HFF-Myc (cell line): Measurements from ENCODE around the gene ATRNL1.

ENCODE experiments used
- DNase-seq: peaks from one replicate; pipeline ENCODE4 v3.0.0-alpha.2; 2011; ENCODE audit warnings: low read depth; ENCODE audit errors: extremely low read depth
- H3K4me3 ChIP-seq: replicated peaks from 2 replicates; pipeline ENCODE4 v1.5.1; 2011; ENCODE audit warnings: low read depth, mild to moderate bottlenecking, control low read depth, low read length
- TF ChIP-seq, protein P1 (sequence below): IDR thresholded peaks from 2 replicates; pipeline ENCODE4 v1.5.1; 2012; ENCODE audit warnings: mild to moderate bottlenecking, low read depth, low read length, control low read depth; ENCODE audit errors: missing control alignments

ATRNL1 gene

DNA sequence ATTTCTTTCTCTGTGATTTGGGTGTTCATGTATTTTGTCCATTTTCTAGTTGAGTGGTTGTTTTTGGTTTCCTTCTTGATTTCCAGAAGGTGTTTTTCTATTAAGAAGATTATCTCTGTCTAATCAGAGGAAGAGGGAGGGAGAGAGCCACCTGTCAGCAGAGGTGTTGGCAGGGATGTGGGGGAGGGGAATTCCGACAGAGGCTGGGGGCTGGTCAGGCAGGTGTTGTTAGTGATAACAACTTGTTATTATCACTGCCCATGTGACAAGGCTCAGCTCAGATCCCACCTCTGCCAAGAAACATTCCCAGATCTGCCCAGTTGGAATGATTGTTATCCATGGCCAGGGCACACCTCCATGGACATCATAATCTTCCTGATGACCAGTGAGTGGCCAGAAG, 886.4 kb downstream of the ATRNL1 start:
- no peak for DNase-seq
- no peak overlapping the region for H3K4me3 ChIP-seq
- TF ChIP-seq, protein P1, sequence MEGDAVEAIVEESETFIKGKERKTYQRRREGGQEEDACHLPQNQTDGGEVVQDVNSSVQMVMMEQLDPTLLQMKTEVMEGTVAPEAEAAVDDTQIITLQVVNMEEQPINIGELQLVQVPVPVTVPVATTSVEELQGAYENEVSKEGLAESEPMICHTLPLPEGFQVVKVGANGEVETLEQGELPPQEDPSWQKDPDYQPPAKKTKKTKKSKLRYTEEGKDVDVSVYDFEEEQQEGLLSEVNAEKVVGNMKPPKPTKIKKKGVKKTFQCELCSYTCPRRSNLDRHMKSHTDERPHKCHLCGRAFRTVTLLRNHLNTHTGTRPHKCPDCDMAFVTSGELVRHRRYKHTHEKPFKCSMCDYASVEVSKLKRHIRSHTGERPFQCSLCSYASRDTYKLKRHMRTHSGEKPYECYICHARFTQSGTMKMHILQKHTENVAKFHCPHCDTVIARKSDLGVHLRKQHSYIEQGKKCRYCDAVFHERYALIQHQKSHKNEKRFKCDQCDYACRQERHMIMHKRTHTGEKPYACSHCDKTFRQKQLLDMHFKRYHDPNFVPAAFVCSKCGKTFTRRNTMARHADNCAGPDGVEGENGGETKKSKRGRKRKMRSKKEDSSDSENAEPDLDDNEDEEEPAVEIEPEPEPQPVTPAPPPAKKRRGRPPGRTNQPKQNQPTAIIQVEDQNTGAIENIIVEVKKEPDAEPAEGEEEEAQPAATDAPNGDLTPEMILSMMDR: no peak

DNA sequence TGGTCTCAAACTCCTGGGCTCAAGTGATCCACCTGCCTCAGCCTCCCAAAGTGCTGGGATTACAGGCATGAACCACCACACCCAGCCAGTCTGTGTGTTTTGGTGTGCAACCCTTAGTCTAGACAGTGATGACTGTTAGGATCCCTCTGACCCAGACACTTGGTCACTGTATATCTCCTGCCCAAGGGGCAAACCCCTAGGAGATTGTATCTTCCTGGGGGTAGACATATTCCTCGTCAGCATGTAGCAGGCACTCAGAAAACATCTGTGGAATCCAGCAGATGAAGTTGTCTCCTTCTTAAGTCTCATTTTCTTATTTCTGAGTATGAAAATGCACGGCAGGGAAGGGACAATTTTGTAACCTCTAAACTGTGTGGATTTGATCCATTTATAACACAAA, 887.3 kb downstream of the ATRNL1 start:
- H3K4me3 ChIP-seq: no peak overlapping the region
- TF ChIP-seq, protein P1: no peak
- DNase-seq: no peak

DNA sequence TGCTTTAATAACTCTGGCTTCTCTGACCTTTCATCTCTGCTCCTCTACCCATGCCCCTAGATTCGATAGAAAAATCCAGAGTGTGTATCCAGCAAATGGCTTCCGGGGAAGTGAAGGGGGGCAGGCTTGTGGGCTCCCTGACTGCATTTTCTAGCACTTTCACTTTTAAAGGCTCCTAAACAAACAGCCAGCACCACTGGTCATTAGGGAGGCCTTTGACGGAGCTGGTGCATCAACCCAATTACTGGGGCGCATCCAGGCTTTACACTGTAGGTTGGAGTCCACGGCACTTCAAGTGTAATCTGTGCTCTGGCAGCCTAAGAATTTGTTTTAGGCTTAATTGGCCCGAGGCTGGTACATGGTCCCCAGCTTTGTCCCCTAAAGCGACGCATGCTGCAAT, 887.9 kb downstream of the ATRNL1 start:
- no peak for DNase-seq
- TF ChIP-seq, protein P1: no peak
- no peak overlapping the region for H3K4me3 ChIP-seq

DNA sequence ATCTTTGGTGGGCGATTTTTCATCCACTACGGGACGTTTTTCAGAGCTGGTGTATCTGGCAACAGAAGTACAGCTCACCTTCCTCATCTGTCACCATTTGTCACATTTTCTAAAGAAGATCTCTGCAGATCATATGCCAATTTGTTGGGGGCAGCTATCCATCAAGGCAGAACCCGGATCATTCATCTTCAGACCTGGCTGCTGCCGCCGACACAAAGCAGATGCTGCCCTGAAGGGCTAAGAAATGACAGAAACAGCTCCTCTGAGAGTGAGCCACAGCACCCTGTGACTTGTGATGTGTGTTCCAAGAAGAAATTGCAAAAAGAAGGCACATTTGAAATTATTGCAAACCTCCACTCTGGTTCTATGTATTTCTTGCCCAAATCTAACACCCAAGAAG, 888.9 kb downstream of the ATRNL1 start:
- DNase-seq: no peak
- H3K4me3 ChIP-seq: no peak overlapping the region
- TF ChIP-seq, protein P1: no peak

DNA sequence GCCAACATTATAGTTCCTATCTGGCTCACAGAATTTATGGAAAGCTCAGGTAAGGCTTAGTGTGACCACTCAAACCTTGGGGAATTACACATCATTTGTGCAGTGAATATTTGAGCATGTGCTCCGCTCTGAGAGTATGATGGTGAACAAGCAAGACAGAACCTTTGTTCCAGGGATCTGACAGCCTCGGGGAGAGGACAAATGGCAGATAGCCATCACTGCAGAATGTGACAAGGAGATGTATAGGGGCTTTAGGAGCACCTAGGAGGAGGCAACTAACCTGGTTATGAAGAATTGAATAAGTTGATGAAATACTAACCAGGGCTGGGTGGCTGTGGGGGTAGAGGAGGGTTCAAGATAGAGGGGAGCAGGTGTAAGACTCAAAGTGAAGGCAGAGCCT, 889.4 kb downstream of the ATRNL1 start:
- H3K4me3 ChIP-seq: no peak overlapping the region
- DNase-seq: no peak
- TF ChIP-seq, protein P1: no peak

DNA sequence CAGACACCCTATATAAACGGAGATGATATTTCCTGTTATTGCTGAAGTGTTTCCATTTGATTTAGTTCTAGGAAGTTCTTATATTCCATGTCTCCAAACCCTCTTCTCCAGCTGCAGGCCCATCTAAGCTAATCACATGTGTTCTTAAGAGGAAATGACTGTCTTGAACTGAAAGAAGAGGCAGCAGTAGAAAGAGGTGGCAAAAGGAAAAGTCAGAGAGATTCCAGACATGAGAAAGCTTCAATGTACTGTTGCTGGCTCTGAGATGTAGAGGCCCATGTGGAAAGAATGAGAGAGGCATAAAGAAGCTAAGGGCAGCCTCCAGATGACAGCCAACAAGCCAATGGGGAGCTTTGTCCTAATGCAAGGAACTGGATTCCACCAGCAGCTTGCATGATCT, 892.6 kb downstream of the ATRNL1 start:
- no peak overlapping the region for H3K4me3 ChIP-seq
- DNase-seq: peak; percentile 17
- TF ChIP-seq, protein P1: no peak

DNA sequence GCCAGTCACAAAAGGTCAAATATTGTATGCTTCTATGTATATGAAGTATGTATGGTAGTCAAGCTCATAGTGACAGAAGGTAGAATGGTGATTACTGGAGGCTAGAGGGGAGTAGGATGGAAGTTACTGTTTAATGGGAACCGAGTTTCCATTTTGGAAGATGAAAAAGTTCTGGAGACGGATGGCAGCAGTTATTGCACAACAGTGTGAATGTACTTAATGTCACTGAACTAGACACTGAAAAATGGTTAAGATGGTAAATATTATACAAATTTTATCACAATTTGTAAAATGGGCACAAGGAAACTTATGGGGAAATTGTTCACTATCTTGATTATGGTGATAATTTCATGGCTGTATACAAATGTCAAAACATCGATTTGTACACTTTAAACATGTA, 895.2 kb downstream of the ATRNL1 start:
- no peak for DNase-seq
- TF ChIP-seq, protein P1: no peak
- no peak overlapping the region for H3K4me3 ChIP-seq
